ENCODE results near the gene POU5F1.

DNA sequence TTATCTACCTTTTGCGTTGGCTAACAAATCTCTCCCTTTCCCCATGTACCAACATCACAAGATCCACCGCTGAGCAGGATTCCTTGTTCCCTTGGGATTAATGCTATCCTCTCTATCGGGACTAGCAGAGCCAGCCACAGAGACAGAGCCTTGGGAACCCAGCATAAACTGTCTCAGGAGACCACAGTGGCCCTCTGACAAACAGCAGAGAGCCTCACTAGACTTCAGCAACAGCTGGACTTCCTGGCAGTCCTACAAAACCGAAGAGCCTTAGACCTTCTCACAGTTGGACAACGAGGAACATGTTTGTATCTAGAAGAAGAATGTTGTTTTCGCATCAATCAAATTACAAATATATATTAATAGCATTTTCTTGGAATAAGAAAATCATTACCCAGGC lies 39.6 kb upstream of the POU5F1 start:
- TF ChIP-seq EZH2 (IDR thresholded peaks at IDR 0.05; ENCODE audit: borderline replicate concordance, low read depth, low read length, poor library complexity, severe bottlenecking): no peak
- TF ChIP-seq, protein P1, sequence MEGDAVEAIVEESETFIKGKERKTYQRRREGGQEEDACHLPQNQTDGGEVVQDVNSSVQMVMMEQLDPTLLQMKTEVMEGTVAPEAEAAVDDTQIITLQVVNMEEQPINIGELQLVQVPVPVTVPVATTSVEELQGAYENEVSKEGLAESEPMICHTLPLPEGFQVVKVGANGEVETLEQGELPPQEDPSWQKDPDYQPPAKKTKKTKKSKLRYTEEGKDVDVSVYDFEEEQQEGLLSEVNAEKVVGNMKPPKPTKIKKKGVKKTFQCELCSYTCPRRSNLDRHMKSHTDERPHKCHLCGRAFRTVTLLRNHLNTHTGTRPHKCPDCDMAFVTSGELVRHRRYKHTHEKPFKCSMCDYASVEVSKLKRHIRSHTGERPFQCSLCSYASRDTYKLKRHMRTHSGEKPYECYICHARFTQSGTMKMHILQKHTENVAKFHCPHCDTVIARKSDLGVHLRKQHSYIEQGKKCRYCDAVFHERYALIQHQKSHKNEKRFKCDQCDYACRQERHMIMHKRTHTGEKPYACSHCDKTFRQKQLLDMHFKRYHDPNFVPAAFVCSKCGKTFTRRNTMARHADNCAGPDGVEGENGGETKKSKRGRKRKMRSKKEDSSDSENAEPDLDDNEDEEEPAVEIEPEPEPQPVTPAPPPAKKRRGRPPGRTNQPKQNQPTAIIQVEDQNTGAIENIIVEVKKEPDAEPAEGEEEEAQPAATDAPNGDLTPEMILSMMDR (conservative IDR thresholded peaks at IDR 0.05; ENCODE audit: low read depth, low read length): no peak

All from A673 (cell line).